Uterus (tissue), 4 donors: Measurements from ENCODE around the gene ZDHHC7. TPM values are rescaled to one million over a fixed set of nuclear protein-coding genes. Genes with fewer than 3 reads are reported as not detected.
A peak's percentile ranks its signal among the peaks of the same experiment; 100 is the strongest.

Experiments
- DNase-seq, 2 donors: peaks; one replicate each; pipeline ENCODE4 v3.0.0-alpha.2; 2019 to 2020
- H3K27ac ChIP-seq, 2 donors: fragments of 200-600 bp; sonication (generic); 1 replicate in 1 of 2; 2 replicates in 1 of 2; pipeline ENCODE4 v1.5.1; 2016 to 2018
- H3K27me3 ChIP-seq, 2 donors: fragments of 200-600 bp; sonication (generic); one replicate each; pipeline ENCODE4 v1.5.1; 2018 to 2019; ENCODE audit warnings: control low read depth in 1 of 2
- H3K36me3 ChIP-seq, 2 donors: fragments of 200-600 bp; sonication (generic); one replicate each; pipeline ENCODE4 v1.5.1; 2019; ENCODE audit warnings: control low read depth in 1 of 2
- H3K4me1 ChIP-seq, 2 donors: fragments of 200-600 bp; sonication (generic); one replicate each; pipeline ENCODE4 v1.5.1; 2018 to 2019; ENCODE audit warnings: control low read depth in 1 of 2
- H3K4me3 ChIP-seq, 2 donors: fragments of 200-600 bp; sonication (generic); 1 replicate in 1 of 2; 2 replicates in 1 of 2; pipeline ENCODE4 v1.5.1; 2018 to 2019; ENCODE audit warnings: mild to moderate bottlenecking in 1 of 2
- H3K9me3 ChIP-seq, 2 donors: fragments of 200-600 bp; sonication (generic); one replicate each; pipeline ENCODE4 v1.5.1; 2019; ENCODE audit warnings: control low read depth in 1 of 2
- POLR2A ChIP-seq, 2 donors: fragments of 450-650 bp; IDR thresholded peaks; one replicate each; pipeline ENCODE4 v1.6.1; 2016; ENCODE audit warnings: antibody characterized with exemption in 2 of 2, mild to moderate bottlenecking in 1 of 2, moderate library complexity in 1 of 2
- intact Hi-C: fragments of 100-400 bp; cut with DNase I; formaldehyde crosslinking; loops from one replicate; pipeline ENCODE4 v1.15.1; 2023; ENCODE audit warnings: low total_unique reads
- total RNA-seq, 4 donors: library from RNA; depleted of rRNA in 3 of 4; stranded (reverse); fragments of >200 nt in 3 of 4; gene quantifications; one replicate each; pipeline versions ENCODE4 v1.1.0 to v1.2.4, GENCODE V29; 2014 to 2023
- TF ChIP-seq, protein P1 (sequence below), 4 experiments: fragments of 200-600 bp in 2 of 4; fragments of 450-650 bp in 2 of 4; sonication (generic) in 2 of 4; IDR thresholded peaks; one replicate each; pipeline ENCODE4 v1.5.1; 2016 to 2019; ENCODE audit warnings: antibody characterized with exemption in 4 of 4, mild to moderate bottlenecking in 2 of 4, moderate library complexity in 1 of 4
- donor health status: DM: yes; HTN: yes; CAD: no.

ZDHHC7 gene
- total RNA-seq, 4 donors from 2014 or later = 16.5 to 50.2 (median 39.1) TPM

- no peaks in the 10 kb centered on the region for H3K27me3 ChIP-seq
- intact Hi-C loops = no loop called here
- no peaks in the 10 kb centered on the region for H3K36me3 ChIP-seq
- TF ChIP-seq, protein P1, sequence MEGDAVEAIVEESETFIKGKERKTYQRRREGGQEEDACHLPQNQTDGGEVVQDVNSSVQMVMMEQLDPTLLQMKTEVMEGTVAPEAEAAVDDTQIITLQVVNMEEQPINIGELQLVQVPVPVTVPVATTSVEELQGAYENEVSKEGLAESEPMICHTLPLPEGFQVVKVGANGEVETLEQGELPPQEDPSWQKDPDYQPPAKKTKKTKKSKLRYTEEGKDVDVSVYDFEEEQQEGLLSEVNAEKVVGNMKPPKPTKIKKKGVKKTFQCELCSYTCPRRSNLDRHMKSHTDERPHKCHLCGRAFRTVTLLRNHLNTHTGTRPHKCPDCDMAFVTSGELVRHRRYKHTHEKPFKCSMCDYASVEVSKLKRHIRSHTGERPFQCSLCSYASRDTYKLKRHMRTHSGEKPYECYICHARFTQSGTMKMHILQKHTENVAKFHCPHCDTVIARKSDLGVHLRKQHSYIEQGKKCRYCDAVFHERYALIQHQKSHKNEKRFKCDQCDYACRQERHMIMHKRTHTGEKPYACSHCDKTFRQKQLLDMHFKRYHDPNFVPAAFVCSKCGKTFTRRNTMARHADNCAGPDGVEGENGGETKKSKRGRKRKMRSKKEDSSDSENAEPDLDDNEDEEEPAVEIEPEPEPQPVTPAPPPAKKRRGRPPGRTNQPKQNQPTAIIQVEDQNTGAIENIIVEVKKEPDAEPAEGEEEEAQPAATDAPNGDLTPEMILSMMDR (IDR thresholded peaks at IDR 0.05) = no peak
- TF ChIP-seq POLR2A (IDR thresholded peaks at IDR 0.05) = no peak
- peak overlapping the region; percentile 83 to 98 for H3K27ac ChIP-seq
- no peak for DNase-seq
- peak overlapping the region in 1 of 2 donors; percentile 12 for H3K4me3 ChIP-seq
- peaks cover 9 to 30% of the 10 kb centered on the region in 2 donors for H3K4me1 ChIP-seq
- H3K9me3 ChIP-seq = no peaks in the 10 kb centered on the region
Measured at GRCh38 chr16:85002608-85003007, 8.7 kb downstream of the ZDHHC7 start.

- H3K36me3 ChIP-seq = no peaks in the 10 kb centered on the region
- peak overlapping the region in 1 of 2 donors; percentile 12 for H3K4me3 ChIP-seq
- DNase-seq = no peak
- no peak for TF ChIP-seq POLR2A (IDR thresholded peaks at IDR 0.05)
- H3K4me1 ChIP-seq = peaks cover 9 to 30% of the 10 kb centered on the region in 2 donors
- no peaks in the 10 kb centered on the region for H3K9me3 ChIP-seq
- H3K27ac ChIP-seq = peak overlapping the region; percentile 83 to 98
- no peaks in the 10 kb centered on the region for H3K27me3 ChIP-seq
- intact Hi-C loops = no loop called here
Measured at GRCh38 chr16:85002099-85002541, 9.2 kb downstream of the ZDHHC7 start.

DNA sequence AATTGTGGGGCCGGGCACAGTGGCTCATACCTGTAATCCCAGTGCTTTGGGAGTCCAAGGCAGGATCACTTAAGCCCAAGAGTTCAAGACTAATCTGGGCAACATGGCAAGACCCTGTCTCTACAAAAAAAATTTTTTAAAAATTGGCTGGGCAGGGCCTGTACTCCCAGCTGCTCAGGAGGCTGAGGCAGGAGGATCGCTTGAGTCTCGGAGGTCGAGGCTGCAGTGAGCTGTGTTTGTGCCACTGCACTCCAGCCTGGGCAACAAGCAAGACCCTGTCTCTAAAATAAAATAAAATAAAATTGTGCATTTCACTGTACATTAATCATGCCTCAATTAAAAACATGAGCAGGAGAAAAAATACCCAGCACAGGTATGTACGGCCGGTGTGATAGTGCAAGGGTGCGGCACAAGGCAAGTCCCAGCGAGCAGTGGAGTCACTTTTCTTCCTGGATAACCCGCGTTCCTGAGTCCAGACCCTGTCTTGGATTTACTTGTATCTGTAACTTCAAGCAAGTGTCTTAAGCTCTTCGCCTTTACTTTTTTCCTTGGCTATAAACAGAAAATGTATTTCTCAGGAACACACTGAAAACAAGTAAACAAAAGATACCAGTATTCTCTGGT lies 11.4 kb downstream of the ZDHHC7 start:
- peak overlapping the region; percentile 3 to 98 for H3K27ac ChIP-seq
- TF ChIP-seq, protein P1 (IDR thresholded peaks at IDR 0.05) = no peak
- TF ChIP-seq POLR2A (IDR thresholded peaks at IDR 0.05) = no peak
- no peak overlapping the region for H3K4me3 ChIP-seq
- no peaks in the 10 kb centered on the region for H3K9me3 ChIP-seq
- H3K27me3 ChIP-seq = no peaks in the 10 kb centered on the region
- intact Hi-C loops = no loop called here
- H3K36me3 ChIP-seq = no peaks in the 10 kb centered on the region
- DNase-seq = no peak
- peaks cover 0 to 18% of the 10 kb centered on the region in 2 donors for H3K4me1 ChIP-seq

- H3K4me1 ChIP-seq = peaks cover 0 to 17% of the 10 kb centered on the region in 2 donors
- DNase-seq = no peak
- H3K4me3 ChIP-seq = no peak overlapping the region
- H3K27ac ChIP-seq = peak overlapping the region; percentile 3 to 50
- no peaks in the 10 kb centered on the region for H3K27me3 ChIP-seq
- TF ChIP-seq, protein P1 (IDR thresholded peaks at IDR 0.05) = no peak
- no peaks in the 10 kb centered on the region for H3K36me3 ChIP-seq
- intact Hi-C loops = no loop called here
- H3K9me3 ChIP-seq = no peaks in the 10 kb centered on the region
Measured at GRCh38 chr16:84999200-84999599, 12.1 kb downstream of the ZDHHC7 start.

- no peak for DNase-seq
- Histone ChIP-seq H3K9me3 (no peaks in the 10 kb centered on the region), H3K36me3 (no peaks in the 10 kb centered on the region), H3K4me1 (peaks cover 0 to 6% of the 10 kb centered on the region in 2 donors), H3K27me3 (no peaks in the 10 kb centered on the region), H3K27ac (peak overlapping the region in 1 of 2 donors; percentile 97), H3K4me3 (no peak overlapping the region)
- intact Hi-C loops = no loop called here
- TF ChIP-seq, protein P1 (IDR thresholded peaks at IDR 0.05) = no peak
- no peak for TF ChIP-seq POLR2A (IDR thresholded peaks at IDR 0.05)
Measured at GRCh38 chr16:84996365-84996764, 15.0 kb downstream of the ZDHHC7 start.
